Raji (cell line): ENCODE results near the gene CACNA1C.

Experiments
- POLR2A ChIP-seq: IDR thresholded peaks from 2 replicates; pipeline ENCODE4 v1.6.1; 2011; ENCODE audit warnings: low read depth, low read length, control low read depth; ENCODE audit not compliant: insufficient read depth

The CACNA1C gene

DNA sequence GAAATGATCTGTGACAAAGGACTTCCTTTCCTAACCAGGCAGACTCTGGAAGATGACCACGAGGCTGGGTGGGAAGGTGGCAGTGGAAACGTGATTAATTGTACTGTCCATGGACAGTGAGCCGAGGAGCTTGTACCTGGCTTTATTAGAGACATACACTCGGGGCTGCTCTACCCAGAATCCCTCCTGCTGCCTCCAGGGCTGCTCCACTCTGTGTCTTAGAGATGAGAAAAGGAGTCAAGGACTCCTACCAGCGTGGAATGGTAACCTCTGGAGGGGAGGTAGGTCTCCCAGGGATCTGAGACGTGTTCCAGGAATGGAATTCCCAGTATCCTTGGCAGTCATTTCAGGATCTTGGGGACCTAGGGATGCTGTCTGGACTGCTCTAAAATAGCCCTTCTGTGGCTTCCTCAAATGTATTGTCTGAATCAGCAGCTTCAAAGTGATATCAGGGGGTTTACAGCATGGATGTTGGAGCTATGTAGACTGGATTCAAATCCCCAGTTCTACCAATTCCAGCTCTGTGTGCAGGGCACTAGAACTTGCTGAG is 237.8 kb downstream of the CACNA1C start:
- no peak for TF ChIP-seq POLR2A

DNA sequence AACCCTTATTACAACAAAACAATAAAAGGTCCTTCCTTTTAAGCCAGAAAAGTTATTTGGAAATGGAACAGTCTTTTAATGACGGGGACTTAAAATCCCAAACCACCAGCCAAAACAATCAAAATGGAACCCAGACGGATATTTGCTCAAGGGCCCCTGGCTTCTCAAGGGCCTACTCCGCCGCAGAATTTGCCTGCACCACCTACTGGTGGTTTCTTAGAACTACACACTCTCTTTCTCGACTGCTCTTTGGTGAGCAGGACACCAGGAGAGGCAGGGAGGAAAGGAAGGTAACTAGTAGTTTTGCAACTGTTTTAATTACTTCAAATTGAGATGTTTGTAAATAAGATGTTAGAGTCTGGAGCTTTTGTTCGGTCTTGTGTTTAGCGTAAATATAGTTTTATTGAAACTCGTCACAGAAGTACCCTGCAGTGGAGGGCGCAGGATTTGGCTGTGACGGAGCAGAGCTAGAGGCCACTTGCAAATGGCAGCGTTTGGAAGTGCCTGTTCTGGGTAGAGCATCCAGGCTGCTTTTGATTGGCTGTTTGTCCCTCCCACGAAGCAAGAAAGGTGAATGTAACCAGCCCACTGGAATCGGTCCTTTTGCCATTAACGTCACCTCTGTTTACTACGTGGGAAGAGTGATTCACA is 238.5 kb downstream of the CACNA1C start:
- no peak for TF ChIP-seq POLR2A

DNA sequence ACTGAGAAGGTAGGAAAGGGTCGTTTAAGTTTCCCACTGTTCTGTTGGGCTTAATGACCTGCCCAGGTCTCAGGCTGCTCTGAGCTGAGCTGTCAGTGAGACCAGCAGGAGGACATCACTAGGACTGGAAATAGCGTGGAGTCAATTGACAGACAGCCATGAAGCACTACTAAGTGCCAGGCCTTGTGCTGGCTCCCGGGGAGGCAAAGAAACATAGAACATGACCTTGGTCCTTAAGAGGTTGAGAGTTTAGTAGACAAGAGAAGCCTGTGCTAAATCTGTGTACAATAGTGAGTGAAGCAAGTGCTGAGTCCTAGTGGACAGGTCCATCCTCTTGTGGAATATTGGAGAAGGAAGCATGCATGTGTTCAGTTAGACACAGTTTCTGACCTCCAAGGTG is 239.2 kb downstream of the CACNA1C start:
- TF ChIP-seq POLR2A: no peak

DNA sequence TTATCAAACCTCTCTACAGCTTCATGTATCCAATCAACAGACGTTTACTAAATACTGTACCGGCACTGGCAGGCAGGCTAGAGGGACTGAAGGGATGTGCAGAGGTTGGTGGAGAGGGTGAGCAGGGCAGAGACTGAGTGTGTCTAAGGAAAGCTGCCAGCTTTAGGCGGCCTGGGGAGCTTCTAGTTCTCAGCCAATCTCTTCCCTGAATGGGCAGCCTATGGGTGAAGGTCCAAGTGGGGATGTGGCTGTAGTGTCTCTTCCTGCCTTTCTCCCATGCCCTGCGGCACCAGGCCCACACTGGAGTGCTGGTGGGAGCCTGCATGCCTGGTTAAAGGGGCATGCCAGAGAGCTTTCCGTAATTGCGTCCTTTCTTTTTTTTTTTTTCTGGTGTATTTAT is 239.8 kb downstream of the CACNA1C start:
- TF ChIP-seq POLR2A: no peak

DNA sequence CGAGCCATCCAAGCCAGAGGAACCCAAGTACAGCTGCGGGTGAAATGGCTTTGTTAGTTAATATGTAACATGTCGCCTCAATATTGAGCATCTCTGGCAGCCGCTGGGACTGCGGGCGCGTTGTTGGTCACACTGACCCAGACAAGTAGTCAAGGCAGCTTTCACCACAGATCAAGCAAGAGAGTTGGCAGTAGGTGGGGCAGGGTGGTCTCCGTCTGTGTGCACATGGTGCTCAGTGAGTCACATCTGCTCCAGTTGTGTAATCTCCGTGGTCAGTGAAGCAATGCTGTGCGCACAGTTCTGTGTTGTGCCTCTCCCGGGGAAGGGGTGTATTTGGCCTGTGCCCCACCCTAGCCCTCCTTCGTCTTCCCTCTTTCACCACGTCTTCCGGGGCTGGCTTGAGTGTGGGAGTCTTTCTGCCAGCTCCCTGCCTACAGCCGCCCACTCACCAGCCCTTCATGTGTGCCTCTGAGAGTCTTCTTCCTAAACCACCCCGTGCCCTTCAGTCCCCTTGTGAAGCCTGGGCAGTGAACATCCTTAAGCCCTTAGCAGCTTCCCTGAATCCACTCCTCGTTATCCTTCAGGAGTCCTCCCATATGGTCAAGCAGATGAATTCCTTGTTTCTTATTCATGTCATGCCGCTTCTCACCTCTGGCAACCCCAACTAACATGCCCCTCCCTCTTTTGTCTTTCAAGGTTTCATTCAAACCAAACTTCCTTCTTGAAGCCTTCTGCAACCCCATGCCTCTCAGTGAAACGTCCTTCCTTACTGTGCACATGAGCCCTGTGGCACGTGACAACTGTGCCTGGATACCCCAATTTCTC is 242.1 kb downstream of the CACNA1C start:
- no peak for TF ChIP-seq POLR2A

DNA sequence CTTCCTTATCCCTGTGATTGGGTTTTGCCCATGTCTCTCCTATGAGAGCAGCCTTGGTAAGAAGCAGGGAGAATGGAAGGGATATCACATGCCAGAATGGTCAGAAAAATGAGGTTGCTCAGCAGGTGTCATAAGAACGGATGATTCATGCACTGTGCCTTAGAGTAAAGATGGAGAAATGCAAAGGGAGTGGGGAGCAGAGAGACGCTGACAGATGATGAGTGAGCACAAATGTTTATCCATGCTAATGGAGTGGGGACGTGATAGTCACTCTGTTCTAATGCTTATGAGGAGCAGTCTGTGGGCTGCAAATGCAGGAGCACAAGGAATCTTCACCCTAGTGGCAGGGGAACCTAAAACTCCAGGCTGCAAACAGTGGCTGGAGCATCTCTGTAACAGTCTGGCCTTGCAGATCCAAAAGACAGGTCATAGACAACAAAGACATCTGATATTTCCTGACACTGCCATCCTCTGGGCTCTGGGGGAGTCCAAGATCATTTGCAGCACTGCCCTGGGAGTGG is 243.2 kb downstream of the CACNA1C start:
- TF ChIP-seq POLR2A: no peak

DNA sequence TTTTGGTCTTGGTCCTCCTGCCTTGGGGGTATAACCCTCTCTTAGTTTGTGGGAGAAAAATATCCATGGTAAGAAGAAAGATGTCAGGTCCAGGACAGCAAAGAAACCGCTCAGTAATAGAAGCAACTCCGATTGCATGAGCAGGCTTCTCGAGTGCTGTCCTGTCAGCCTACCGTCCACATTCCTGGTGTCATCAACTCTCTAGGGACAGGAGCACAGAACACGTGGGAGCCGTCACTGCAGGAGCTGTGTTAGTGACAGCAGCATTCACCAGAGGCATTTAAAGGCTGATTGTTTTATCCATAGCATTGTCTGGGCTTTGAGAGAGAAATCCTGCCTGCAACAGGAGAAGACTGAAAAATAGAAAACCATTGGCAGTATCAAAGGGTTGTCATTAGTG is 244.2 kb downstream of the CACNA1C start:
- TF ChIP-seq POLR2A: no peak

DNA sequence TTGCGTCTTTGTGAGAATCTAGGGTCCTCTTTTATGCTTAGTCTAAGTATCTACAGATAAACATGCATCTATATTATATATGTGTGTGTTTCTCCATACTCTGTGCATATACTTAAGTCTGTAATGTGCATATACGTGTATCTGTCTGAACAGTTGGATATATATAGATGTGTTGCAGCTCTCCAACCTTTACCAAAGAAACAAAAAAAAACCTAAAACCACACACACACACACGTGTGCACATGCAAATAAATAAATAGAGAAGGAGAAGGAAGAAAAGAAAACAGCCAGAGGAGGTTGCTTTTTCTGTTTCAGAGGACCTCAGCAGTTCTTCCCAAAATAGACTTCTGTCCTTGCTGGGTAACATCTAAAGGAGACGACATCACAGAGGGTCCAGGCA is 244.9 kb downstream of the CACNA1C start:
- no peak for TF ChIP-seq POLR2A

DNA sequence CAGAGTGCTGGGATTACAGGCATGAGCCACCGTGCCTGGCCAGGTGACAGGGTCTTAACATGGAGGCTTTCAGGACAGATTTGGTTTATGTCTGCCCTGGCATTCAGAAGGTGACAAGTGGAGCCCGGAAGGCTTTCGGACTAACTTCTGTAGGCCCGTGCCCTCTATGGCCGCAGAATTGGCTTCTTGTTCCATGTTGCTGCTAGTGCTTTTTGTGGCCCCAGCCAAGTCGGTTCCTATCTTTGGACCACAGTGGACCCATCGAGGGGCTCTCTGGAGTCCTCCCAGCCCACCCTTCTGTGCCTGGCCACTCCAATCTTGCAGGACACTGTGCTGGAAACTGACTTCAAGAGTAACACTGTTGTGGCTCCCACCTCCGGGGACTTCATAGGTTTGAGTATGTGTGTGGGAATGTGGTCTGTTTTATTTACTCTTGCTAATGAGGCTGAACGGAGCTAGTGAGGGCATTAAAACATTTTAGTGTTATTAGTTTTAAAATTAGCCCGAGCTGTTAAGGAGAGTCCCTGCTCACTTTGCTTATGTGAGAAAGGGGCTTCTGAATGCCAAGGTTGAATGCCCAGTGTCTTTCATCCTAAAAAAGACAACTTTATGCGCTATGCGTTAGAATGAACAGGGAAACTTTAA is 245.9 kb downstream of the CACNA1C start:
- no peak for TF ChIP-seq POLR2A

DNA sequence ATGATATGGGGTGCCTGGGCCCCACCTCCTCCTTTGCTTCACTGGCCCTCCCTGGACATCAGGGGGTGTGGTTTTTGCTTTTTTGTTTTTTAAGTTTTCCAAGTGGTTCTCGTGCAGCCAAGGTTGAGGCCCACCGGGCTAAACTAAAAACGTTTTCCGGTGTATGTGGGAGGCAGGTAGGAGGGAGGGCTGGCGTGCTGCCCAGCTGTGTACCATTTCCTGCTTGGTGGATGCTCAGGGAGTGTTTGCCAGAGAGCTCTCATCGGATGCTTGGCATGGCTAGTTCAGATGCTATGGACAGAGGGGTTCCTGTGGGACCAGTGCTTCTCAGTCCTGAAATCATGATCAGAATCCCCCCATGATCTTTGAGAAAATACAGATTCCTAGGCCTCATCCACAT is 246.4 kb downstream of the CACNA1C start:
- no peak for TF ChIP-seq POLR2A

DNA sequence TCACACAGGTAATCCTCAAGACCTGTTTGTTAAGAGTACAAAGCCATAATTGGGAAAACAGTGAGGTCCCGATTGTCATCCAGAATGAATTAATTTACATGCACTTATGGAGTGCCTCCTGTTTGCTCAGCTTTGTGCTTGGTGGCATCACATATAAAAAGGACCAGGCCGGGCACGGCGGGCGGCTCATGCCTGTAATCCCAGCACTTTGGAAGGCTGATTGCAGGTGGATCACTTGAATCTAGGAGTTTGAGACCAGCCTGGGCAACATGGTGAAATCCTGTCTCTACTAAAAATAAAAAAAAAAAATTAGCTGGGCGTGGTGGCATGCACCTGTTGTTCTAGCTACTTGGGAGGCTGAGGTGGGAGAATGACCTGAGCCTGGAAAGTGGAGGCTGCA is 247.4 kb downstream of the CACNA1C start:
- TF ChIP-seq POLR2A: no peak

DNA sequence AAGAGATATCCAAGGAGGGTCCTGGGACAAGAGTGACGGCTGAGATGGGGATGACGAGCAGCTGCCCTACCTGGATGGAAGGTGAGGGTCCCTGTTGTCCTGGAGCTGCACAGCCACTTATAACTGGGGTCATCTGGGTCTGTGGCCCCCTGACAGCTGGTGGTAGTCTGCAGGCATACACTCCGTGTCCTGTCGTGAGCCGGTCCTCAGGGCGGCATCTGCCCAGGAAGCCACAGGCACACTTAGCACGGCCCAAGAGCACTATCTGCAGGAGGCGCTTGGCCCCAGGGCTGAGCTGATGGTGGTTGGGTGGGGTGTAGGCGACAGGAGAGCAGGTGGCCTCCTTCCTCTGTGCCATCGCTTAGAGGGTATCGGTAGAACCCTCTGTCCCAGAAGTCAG is 248.1 kb downstream of the CACNA1C start:
- no peak for TF ChIP-seq POLR2A

DNA sequence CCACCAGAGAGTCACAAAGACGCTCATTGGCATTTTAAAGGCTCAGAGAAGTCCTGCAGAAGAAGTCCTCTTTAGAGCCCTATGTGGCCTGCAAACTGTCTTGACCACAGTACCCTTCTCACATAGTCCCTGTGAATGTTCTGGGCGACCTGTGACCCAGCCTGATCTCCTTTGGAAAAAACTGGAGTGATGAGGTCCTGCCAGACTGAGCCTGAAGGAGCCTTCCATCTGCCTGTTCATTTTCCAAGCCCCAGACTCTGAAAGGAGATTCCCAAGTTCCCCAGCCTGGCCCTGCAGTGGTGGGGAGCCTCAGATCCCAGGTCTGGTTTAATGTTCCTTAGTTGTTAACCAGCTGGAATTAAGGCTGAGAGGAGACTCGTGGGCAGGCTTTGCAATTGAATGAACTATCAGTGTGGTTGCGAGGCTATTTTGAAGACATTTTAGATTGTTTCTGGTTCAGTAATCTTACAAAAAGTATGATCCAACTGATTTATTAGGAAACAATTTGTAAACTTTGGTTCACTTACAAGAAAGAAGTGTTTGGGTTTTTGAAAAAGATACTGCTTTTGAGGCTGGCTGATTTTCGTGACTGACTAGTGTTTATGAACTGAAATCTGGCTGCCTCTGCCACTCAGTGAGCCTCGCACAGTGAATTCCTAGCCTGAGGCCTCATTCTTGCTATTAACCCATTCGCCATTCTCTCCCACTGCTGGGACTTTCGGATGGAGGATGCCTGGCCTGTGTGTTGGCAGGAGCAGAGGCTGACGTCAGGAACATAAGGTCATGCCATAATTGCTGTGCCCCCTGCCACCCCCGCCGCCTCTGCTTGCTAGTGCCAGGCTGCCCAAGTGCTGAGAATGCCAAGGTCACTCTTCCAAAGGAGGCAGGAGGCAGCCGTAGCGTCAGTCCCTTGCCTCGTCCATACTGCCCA is 249.0 kb downstream of the CACNA1C start:
- TF ChIP-seq POLR2A: no peak
